HL-60/S4 treated with phorbol 12-myristate 13-acetate at 8.2 ng/mL for 4 days and 3 days (cell line): ENCODE measurements around the gene GTSE1.

ENCODE experiments used
- in situ Hi-C: fragments of 300-500 bp; cut with MboI; formaldehyde crosslinking; loops from 2 replicates; pipeline ENCODE4 v1.15.0; 2022; ENCODE audit warnings: low sequenced_read_pairs

The GTSE1 gene

GRCh38 chr22:46374663-46375474 lies 78.2 kb downstream of the GTSE1 start:
- in situ Hi-C loops = loop anchor here (25.0 kb wide), 1 partner anchor 312 kb away; no protein-coding TSS in a partner anchor

- in situ Hi-C loops = no loop called here
Measured at GRCh38 chr22:46376111-46376510, 79.4 kb downstream of the GTSE1 start.

- in situ Hi-C loops = no loop called here
Measured at GRCh38 chr22:46376908-46377524, 80.3 kb downstream of the GTSE1 start.

DNA sequence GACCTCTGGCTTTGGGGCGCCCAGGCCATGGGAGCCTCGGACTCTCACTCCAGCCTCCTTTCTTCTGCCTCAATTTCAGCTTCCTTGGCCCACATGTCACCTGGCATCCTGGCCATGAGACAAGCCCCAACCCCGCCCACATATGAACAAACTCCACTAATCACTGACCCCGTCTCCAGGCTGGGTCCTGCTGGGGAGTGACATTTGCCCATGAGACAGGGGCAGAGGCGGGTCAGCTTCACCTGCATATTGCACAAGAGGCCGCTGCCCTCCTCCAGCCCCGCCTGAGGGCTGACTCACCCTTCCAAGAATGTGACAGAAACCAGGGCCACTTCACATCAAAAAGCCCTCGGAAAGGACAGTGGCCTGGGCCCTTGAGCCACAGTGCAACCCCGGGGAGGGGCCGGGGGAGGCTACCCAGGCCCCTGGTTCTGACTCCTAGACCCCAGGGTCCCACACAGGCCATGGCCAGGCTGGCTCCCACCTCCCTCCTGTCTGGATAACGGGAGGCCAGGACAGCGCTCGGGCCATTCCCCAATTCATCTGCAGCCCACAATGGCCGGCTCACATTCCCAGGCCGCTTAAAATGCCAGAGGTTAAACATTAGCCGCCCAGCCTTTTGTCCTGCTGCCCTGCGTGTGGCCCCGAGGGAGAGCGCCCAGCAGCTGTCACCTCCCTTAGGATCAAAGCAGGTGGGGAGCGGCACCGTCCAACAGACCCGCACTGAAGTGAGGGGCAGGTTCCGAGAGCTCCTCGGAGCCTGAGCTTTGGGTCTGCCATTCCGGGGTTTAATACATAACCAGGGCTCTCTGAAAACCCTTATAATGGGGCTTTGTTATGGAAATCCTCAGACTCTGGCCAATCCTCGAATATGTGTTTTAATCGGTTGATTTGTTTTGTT lies 81.1 kb downstream of the GTSE1 start:
- in situ Hi-C loops = no loop called here

GRCh38 chr22:46378426-46379065 lies 81.9 kb downstream of the GTSE1 start:
- in situ Hi-C loops = no loop called here

GRCh38 chr22:46379066-46379930 lies 82.6 kb downstream of the GTSE1 start:
- in situ Hi-C loops = no loop called here

- in situ Hi-C loops = no loop called here
Measured at GRCh38 chr22:46380069-46380468, 83.4 kb downstream of the GTSE1 start.
